SW 1271 (cell line): ENCODE results near the gene RNASEL.
"Not testable (repeated sequence)": the region's sequence is repeated elsewhere in the genome, so short reads cannot be mapped to it uniquely, and the experiment has no call there.

ENCODE experiments used
- DNase-seq, 2 experiments: peaks; one replicate each; lab custom pipeline; 2025; lab: John Stamatoyannopoulos, UW

Gene RNASEL, protein sequence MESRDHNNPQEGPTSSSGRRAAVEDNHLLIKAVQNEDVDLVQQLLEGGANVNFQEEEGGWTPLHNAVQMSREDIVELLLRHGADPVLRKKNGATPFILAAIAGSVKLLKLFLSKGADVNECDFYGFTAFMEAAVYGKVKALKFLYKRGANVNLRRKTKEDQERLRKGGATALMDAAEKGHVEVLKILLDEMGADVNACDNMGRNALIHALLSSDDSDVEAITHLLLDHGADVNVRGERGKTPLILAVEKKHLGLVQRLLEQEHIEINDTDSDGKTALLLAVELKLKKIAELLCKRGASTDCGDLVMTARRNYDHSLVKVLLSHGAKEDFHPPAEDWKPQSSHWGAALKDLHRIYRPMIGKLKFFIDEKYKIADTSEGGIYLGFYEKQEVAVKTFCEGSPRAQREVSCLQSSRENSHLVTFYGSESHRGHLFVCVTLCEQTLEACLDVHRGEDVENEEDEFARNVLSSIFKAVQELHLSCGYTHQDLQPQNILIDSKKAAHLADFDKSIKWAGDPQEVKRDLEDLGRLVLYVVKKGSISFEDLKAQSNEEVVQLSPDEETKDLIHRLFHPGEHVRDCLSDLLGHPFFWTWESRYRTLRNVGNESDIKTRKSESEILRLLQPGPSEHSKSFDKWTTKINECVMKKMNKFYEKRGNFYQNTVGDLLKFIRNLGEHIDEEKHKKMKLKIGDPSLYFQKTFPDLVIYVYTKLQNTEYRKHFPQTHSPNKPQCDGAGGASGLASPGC

GRCh38 chr1:182588500-182589396, at the start of gene RNASEL:
RNASEL (minus strand) TSS chr1:182589256; CDS start chr1:182586806, 2,450 bp downstream.
- peak; percentile 27 to 79 for DNase-seq

GRCh38 chr1:182637769-182638168, 48.7 kb upstream of the RNASEL start:
- no peak for DNase-seq

GRCh38 chr1:182635871-182636270, 46.8 kb upstream of the RNASEL start:
- DNase-seq: no peak

- no peak for DNase-seq
Measured at GRCh38 chr1:182634306-182635072, 45.4 kb upstream of the RNASEL start.

DNA sequence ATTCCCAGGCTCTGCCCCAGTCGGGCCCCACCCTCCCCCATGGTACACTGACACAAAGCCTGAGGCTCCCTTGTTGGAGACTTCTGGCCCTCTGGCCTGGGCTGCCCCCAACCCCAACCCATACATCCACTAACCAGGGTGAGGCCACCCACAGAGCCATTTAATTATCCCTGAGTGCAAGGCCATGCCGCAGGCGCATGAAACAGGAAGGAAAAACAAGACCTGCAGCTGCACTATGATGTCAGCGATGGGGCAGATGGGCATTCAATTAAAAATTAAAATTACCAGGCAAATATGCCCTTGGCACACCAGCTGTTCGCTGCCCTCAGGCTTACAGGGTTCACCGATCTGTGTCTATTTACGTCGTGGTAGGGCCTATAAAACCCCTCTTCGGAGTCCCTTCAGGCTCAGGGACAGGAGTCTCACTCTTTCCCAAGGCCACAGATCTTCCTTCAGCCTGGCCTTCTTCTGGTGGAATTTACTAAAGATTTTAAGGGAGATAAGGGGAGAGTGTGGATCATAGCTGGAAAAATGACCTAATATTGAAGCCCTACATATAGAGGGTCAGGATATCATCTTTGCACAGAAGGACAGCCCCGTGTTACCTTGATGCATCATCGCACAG, 44.7 kb upstream of the RNASEL start:
- DNase-seq: no peak

GRCh38 chr1:182633031-182633430, 44.0 kb upstream of the RNASEL start:
- no peak for DNase-seq

GRCh38 chr1:182632441-182632857, 43.4 kb upstream of the RNASEL start:
- not testable (repeated sequence) for DNase-seq

- DNase-seq: no peak
Measured at GRCh38 chr1:182631954-182632353, 42.9 kb upstream of the RNASEL start.

- no peak for DNase-seq
Measured at GRCh38 chr1:182631053-182631677, 42.1 kb upstream of the RNASEL start.

DNA sequence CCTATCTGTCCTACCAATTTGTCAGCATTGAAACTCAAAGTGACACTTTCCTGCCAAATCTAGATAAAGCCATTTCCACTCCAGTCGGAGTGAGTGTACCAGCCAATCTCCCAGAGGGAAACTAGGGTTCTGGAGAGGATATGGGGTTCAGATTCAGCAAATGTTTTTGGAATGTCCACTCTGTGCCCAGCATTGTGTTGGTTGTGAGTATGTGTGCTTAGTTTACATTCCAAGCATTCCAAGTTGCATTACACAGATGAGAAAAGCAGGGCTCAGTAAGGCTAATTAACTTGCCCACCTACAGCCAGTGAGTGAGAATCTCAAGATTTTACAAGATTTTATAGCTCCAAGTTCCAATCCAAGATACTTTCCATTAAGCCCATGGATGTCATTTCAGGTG, 41.5 kb upstream of the RNASEL start:
- DNase-seq: no peak

GRCh38 chr1:182629499-182630096, 40.5 kb upstream of the RNASEL start:
- no peak for DNase-seq

DNA sequence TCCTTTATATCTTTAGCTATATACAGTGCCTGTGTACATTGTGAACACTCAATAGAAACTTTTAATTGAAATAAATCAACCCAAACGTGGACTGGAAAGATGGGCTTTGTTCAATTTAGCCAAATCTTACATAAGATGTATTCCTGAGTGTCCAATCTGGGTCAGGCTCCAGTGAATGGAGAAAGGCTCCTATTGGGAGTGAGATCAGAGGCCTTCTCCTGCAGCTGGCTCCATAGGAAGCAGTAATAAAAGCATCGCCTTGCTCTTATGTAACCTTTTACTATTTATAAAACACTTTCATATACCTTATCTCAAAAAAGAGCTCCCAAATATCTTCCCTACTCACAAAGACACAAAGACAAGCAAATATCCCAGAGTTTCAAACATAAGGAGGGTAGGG, 40.0 kb upstream of the RNASEL start:
- no peak for DNase-seq

DNA sequence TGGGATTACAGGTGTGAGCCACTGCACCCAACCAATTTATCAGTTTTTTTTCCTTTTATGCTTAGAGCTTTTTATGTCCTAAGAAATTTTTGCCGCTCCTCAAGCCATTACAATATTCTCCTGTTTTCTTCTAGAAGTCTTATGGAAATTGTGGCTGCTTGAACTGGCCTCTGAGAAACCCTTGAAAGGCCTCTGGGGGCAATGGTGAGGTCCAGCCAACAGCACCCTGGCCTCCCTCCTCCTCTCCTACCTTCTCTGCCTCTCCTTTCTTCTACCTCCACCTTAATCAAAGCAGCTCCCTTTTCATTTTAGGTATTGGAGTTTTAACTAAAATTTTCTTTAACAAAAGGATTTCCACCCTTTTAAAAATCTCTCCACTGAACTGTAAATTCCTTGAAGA, 39.6 kb upstream of the RNASEL start:
- DNase-seq: no peak

DNA sequence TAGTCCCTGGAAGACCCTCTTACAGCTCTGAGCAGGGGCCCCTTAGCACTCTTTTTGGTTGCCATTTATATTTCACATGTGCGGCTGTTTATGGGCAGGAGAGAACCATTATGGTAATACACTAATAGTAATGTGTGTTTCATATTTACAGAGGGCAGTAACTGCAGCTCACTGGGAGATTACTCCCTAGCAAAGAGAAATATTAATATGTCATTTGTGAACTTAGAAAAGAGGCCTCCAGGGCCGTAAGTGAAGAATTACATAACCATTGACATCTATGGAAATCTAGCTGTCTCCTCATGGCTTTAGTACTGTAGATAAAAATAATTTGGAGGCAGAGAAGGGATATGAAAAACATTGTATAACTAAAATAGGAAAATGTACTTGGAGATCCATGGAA, 38.6 kb upstream of the RNASEL start:
- no peak for DNase-seq

DNA sequence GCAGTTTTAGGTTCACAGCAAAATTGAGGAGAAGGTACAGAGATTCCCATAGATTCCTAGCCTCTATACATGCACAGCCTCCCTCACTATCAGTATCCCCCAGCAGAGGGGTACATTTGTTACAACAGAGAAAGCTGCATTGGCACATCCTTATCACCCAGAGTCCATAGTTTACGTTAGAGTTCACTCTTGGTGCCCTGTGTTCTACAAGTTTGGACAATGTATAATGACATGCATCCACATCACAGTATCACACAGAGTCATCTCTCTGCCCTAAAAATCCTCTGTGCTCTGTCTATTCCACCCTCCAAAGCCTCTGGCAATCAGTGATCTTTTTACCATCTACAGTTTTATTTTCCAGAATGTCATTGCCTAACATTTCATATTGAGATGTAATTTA, 37.5 kb upstream of the RNASEL start:
- no peak for DNase-seq

DNA sequence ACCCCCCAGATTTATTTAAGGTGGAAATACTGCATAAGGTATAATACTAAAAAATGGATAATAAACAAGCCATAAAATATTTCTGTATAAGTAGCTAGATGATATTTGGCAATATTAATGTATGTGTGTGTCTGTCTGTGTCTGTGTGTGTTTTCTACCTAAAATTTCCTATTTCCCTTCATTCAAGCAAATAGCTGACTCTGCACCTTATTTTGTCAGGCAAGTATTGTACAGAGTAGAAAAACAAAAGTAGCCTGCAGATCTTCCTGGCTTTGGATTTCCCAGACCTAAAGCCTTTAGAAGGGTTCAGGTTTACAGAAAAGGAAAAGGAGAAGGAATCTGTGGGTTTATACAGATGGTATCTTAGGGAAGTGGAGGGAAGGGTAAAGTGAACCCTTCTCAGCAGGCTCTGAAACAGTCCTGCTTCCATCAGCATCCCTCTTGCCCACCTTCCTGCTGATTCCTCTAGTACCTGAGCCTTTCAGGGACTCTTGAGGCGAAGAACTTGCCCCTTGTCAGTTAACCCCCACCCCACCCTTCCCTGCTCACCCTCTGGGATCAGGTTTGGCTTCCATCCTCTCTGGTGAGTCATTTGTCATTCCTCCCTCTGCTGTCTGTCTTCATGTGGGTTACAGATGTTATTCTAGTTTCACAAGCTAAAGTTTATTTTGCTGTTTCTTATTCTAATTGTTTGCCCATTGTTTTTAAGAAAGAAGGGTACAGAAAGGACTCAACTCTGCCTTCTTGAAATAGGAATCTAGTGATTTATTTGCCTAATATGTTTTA, 36.9 kb upstream of the RNASEL start:
- DNase-seq: no peak

GRCh38 chr1:182625024-182625423, 36.0 kb upstream of the RNASEL start:
- DNase-seq: no peak

GRCh38 chr1:182624577-182624976, 35.5 kb upstream of the RNASEL start:
- DNase-seq: no peak

- no peak for DNase-seq
Measured at GRCh38 chr1:182622901-182623528, 34.0 kb upstream of the RNASEL start.
